DMS153 treated with DMSO at 0.1 percent for 48 hours (cell line): ENCODE data around the gene TIPRL.

Source experiments
- DNase-seq: peaks from one replicate; lab custom pipeline; 2025; ENCODE audit not compliant: unreplicated experiment; lab: John Stamatoyannopoulos, UW

The TIPRL gene

DNA sequence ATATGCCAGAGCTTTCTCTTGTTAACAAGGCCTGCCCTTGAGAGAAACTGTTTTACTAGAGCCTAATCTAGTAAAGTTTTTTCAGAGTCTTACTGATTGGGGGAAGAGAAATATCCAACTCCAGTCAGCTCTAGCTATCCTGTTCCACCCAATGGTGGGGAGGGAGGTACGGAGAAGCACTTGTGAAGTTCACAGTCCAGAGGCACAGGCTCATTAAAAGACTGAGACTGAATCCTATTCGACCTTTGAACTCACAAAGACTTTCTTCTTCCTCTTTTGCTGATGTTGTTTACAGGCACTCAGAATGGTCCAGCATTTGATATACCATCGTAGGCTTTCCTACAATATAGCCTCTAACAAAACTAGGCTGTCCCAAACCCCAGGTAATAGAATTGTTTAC, 31.6 kb downstream of the TIPRL start:
- DNase-seq: no peak

DNA sequence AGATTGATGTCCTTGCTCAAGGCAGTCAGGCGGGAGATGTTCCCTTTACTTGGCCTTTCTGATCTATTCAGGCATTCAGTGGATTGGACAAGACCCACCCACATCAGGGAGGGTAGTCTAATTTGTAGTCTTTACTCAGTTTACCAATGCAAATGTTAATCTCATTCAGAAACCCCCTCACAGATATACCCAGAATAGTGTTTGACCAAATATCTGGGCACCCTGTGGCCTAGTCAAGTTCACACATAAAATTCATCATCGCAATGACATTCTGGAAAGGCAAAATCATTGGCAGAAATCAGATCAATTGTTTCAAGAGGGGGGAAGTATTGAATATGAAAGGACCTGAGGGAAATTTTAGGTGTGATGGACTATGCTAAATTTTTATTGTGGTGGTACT, 34.6 kb downstream of the TIPRL start:
- DNase-seq: no peak

DNA sequence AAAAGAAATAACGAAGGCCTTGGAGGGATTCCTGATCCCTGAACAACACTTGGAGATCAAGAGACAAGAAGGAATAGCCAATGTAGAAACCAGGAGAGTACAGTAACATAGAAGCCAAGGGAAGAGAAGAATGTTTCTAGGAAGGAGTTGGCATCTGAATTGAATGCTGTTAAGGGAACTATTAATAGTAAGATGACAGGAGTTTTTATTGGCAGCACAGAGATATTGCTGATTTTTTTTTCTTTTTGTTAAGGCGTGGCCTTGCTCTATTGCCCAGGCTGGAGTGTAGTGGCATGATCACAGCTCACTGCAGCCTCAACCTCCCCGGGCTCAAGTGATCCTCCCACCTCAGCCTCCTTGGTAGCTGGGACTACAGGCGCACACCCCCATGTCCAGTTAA, 37.4 kb downstream of the TIPRL start:
- no peak for DNase-seq

DNA sequence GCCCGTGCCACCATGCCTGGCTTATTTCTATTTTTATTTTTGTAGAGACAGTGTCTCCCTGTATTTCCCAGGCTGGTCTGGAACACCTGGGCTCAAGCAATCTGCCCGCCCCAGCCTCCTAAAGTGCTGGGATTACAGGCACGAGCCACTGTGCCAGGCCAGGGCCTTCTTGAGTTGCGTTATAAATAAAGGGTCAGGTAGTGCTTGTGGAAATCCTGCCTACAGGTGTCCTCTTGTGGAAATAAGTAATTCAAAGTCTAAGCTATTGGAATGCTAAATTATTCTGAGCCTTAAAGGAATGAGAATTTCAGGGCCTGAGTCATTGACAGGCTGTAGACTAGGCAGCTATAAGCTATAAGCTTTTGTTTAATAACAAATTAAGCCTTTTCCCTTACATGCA, 38.9 kb downstream of the TIPRL start:
- no peak for DNase-seq

DNA sequence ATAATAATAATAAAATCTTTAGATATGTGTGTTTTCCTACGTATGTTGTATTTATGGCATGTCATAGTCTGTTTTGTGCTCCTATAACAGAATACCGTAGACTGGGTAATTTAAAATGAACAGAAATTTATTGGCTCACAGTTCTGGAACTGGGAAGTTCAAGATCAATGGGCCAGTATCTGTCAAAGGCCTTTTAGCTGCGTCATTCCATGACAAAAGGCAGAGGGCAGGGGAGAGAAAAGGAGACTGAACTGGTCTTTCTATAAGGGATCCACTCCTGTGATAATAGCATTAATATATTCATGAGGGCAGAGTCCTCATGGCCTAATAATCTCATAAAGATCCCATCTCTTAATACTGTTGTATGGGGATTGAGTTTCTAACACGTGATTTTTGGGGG, 39.9 kb downstream of the TIPRL start:
- no peak for DNase-seq

DNA sequence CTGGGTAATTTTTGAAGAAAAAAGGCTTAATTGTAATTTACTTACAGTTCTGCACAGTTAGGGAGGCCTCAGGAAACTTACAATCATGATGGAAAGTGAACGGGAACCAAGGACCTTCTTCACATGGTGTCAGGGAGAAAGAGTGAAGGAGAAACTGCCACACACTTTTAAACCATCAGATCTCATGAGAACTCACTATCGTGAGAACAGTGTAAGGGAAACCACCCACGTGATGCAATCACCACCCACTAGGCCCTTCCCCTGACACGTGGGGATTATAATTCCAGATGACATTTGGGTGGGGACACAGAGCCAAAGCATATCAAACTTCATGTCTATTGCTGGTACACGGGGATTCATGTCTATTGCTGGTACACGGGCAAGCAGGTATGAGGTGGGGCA, 41.7 kb downstream of the TIPRL start:
- DNase-seq: no peak

DNA sequence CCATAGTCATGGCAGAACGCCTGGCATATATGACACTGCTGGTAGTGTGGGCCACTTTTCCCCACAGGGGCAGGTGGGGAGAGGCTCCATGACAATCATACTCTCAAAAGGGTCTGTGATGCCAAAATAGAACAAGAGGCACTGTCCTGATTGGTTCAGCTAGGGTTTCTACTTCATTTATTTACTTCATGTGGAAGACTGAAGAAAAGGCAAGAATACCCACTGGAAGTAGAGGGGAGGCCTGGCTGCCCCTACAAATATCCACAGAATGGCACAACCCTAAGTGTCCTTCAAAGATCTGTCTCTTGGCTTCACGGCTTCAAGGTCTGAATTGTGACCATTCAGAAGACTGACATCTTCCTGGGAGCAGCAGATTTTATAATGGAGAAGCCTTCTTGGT, 42.5 kb downstream of the TIPRL start:
- no peak for DNase-seq

DNA sequence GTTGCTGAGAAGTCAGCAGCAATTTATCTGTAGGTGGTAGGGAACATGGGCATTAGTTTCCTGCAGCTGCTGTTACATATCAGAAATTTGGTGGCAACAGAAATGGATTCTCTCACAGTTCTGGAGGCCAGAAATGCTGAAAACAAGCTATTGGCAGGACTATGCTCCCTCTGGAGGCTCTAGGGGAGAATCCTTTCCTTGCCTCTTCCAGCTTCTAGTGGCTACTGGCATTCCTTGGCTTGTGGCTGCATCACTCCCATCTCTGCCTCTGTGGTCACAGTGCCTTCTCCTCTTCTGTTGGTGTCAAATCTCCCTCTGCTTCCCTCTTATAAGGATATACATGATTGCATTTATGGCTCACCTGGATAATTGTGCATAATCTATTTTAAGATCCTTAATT, 44.5 kb downstream of the TIPRL start:
- DNase-seq: no peak

DNA sequence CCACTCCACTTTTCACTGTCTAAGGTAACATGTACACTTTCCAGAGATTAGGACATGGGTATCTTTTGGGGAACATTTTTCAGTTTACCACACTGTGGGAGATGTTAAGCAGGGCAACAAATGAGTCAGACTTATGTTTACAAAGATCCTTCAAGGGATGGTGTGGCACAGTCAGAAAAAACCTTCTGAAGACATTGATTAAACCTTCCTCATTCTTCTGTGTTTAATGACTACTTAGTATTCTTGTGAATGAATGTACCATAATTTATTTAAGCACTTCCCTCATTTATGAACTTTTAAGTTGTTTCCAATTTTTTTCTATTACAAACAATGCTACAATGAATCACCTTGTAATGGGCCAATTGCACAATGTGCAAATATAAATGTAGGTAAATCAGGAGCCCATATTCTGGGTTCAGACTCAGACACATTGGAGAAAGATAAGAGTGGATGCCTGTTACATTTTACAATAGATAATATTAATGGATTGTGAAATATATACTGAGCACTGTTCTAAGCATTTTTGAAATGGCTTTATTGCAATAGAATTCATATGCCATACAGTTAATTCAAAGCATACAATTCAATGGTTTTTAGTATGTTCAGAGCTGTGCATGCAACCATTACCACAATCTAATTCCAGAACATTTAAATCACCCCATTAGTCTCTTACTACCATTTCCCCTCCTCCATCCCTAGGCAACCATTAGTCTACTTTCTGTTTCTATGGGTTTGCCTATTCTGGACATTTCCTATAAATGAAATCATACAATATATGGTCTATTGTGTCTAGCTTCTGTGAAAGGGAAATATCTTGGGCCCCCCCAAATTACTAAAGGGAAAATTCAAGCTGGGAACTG, 45.1 kb downstream of the TIPRL start:
- DNase-seq: no peak

DNA sequence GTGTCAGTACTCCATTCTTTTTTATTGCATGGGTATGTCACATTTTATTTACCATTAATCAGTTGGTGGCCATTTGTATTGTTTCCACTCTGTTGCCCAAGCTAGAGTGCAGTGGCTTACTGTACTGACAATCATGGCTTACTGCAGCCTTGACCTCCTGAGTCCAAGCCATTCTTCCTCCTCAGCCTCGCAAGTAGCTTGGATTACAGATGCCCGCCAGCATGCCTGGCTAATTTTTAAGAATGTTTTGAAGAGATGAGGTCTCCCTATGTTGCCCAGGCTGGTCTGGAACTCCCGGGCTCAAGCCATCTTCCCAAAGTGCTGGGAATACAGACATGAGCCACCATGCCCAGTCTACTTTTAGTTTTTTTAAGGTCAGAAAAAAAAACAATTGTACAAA, 46.2 kb downstream of the TIPRL start:
- no peak for DNase-seq

DNA sequence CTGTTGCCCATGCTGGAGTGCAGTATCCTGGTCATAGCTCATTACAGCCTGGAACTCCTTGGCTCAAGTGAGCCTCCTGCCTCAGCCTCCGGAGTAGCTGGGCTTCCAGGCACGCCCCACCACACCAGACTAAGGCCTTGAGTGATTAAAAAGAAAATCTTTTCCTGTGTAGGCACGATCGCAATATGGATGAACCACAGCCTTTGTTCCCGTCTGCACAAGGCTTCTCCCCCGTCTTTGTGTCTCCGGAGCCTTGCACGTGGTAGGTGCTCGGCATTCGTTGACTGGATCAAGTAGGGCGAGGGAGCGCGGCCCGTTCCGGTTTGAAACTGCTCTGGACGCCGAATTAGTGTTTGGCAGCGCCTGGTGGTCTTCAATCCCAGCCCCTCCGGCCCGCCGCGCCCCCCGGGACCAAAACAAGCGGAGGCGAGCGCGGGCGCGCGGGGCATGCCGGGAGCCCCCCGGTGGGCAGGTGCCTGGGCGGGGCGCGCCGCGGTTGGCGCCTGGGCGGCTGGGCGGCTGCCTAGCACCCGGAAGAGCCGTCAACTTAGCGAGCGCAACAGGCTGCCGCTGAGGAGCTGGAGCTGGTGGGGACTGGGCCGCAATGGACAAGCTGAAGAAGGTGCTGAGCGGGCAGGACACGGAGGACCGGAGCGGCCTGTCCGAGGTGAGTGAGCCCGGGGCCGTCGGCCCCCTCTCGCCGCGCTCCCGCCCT, 46.9 kb downstream of the TIPRL start, which contains the start of gene SFT2D2:
TSS of gene SFT2D2 (plus strand) at position 529 of the 715 bp plus-strand sequence. CDS start at position 605, 76 bp downstream.
- peak; percentile 90 for DNase-seq

DNA sequence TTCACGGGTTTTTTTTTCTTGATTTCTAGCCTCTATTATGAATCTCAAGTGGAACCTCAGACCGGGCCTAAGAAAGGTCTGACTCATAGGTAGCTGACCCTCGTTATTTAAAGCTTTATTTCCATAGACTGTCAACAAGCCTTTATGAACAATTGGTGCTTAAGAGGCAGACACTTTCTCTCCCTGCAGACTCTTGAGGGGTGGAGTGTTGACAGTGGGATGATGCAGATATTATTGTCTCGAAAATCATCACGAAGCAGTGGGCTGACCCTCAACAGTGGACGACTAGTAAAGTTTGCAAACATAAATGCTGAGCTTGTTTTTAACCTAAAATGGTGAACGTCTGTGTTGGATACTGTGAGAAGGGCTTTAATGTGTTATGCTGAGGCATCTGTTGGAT, 48.9 kb downstream of the TIPRL start:
- no peak for DNase-seq

DNA sequence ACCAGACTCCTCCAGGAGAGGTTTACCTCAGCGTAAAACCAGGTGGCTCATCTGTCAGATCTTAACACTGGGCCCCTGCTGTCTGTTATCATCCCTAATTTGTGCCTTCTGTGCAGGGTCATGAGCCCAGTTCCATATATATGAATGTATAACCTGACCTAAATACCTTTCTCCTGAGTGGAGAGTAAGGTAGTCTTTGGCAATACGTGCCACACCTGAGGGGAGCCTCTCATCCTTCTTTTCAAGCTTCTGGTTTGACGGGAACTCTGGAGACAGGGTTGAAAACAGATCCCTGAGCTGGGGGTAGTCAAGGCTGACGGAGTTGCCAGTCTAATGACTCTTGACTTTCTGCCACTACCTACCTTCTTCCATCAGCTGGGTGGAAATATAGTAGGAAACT, 51.1 kb downstream of the TIPRL start:
- DNase-seq: no peak

DNA sequence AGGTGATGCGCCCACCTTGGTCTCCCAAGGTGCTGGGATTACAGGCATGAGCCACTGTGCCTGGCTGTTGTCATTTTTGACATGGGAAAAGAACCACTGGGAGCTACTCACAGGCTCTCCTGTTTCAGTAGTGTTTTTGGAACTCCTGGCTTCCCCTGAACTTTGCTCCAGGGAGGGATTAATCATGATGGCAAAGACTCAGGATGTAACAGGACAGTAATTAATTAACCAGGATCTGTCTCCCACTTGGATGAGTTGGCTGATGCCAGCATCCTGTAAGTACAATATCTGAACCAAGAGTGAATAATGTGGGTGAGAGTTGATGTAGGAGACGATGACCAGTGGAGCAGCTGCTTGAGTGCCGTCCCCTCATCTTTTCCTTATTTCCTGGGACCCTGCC, 51.9 kb downstream of the TIPRL start:
- DNase-seq: no peak

DNA sequence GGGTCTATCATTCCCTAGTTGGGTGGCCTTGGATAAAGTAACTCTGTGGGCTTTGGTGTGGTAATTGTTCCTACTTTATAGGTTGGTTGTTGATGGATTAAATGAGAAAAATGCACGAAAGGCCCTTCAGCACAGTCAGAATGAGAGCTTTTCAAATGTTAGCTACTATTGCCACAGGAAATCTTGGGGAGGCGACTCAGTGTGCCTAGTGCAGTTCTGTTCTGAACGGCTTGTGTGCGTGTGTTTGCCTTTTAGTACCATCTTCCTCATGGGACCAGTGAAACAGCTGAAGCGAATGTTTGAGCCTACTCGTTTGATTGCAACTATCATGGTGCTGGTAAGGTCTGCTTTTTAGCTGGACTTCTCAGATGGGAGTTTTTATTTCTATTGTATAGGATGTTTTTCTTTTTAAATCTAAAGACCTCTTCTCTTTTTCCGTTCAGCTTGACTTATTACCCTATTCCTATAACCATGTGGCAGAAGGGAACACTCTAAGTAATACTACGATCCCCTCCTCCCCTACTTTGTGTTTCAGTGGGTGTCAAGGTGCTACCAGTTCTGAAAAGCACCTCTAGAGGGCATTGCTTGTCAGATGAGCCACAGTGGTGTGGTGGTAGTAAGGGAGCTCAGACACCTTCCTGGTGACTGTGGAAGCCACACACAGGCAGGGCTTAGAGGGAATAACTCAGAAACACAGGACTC, 56.2 kb downstream of the TIPRL start:
- DNase-seq: peak; percentile 67

DNA sequence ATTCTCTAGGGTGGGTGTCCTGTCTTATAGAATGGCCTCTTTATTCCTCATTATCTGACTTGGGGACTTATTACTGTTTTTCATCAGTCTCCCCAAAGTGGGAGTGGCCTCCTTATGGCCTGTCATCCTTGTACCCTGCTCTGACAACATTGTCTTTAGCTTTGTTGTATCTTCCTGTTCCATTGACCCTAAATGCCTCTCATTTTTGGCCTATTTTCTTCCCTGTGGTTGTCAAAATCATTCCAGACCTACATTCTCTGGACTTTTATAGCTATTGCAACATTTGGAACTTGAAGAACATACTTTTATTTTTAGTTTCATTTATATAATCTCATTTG, 56.8 kb downstream of the TIPRL start:
- DNase-seq: no peak

DNA sequence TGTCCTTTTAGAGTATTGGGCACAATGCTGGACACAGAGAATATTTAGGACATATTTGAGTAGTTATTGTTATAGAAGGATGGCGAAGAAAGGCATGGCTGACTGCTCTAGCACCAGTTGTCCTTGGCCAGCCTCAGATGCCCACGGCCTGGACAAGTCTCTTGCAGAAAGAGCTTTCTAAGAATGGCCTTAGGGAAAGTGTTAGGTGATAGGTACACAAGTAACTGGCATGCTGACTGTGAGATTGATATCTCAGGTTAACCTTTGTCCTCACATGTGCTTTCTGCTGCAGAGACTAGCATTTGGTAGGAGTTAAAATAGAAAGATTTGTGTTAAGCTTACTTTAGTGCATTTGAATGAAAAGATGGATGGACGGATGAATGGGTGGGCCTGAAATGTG, 57.2 kb downstream of the TIPRL start:
- no peak for DNase-seq

DNA sequence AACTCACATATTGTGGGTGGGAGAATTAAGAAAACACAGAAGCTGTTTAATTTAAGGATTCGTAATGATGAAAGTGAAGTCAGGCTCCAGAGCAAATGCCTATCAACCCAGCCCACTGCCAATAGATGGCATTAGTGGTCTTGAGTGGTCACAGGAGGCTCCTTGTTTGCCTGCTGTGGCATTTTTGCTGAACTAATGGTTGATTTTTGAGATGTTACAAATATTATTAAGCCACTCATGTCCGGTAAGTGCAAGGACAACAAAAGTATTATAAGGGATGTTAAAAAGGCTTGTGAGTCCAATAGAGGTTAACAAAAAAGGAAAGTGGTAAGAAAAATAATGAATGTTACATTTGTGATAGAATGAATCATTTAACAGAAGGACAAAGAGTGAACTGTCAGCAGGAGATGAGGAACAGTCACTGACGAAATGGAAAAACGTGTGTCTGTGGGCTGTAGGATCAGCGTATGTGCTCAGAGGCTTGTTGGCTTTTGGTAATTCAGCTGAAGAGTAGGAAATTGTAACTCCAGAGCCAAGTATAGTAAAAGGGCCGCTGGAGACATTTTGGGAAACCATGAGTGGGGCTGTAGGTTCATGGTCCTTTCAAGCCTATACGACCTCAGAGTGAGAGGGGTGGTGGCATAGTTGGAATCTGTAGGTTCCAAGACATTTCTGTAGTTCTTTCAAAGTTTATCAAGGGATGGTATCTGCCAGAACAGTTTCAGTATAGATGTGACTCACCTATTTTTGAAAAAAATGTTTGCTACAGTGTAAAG, 58.3 kb downstream of the TIPRL start:
- DNase-seq: no peak

DNA sequence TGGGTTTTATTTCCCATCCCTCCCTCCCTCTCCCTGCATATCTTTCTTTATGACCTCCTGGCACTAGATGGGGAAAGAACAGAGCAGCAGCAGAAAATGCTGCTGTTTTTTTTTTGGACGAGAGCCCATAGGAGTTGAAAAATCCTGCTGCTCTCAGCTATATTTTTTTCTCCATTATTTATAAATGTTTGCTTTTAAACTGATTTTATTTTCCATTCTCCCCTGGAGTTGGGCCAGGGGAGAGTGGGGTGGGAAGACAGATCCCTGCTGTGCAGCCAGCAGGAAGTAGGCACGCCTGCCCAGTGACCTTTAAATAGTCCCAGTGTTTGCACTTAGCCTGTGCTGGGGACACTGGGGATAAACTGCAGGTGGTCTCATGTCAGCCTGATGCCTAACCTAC, 64.4 kb downstream of the TIPRL start:
- DNase-seq: no peak

DNA sequence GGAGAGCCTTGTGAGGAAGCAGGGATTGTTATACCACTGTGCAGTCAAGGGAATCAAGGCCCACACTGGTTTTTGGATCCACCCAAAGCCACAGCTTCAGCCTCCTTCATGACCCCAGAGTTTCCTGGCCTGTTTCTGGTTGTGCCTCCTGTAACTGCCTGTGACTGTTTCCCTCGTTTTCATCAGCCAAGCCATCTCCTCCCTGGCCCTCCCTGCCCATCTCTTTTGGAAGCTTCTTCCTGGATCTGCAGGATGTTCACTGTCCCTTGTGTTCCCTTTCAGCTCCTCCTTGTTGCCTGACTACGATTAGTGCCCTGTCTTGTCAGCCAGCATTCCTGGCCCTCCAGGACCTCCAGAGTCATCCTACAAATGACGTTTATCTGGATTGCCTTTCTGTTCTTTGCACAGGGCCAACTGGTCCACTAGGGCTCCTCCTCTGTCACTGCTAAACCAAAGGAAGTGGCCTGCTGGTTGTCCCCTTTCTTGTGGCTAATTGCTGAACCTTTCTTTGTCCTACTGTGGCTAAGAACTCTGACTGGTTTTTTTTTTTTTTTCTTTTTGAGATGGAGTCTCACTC, 65.0 kb downstream of the TIPRL start:
- no peak for DNase-seq

DNA sequence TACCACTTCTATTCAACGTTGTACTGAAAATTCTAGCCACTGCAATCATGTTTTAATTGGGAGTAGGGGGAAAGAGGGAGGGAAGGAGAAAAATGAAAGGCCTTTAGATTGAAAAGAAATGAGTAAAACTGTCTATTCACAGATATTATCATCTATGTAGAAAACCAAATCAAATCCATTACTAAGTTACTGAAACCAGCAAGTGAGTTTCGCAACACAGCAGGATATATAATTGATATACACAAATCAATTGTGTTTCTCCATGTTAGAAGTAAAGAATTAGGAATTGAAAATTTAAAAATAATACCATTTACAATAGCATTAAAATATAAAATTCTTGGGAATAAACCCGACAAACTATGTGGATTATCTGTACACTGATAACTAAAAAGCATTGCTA, 66.3 kb downstream of the TIPRL start:
- no peak for DNase-seq
